Stimulated activated naive CD8-positive, alpha-beta T cell treated with anti-CD3 and anti-CD28 coated beads, Interleukin-15, Interleukin-2, amounts not matched to agents 100 ng/mL and 50 ng/mL, for 24 hours (primary cell): ENCODE results near the gene NMNAT3.

Experiments
- H3K27ac Mint-ChIP-seq: one replicate; pipeline ENCODE4 v1.8.0; 2021; ENCODE audit warnings: mild to moderate bottlenecking, mixed read lengths
- H3K27me3 Mint-ChIP-seq: one replicate; pipeline ENCODE4 v1.8.0; 2021; ENCODE audit warnings: mixed read lengths
- H3K36me3 Mint-ChIP-seq: one replicate; pipeline ENCODE4 v1.8.0; 2021; ENCODE audit warnings: low read depth, mixed read lengths
- H3K4me1 Mint-ChIP-seq: one replicate; pipeline ENCODE4 v1.8.0; 2021; ENCODE audit warnings: low read depth, mixed read lengths
- H3K4me3 Mint-ChIP-seq: one replicate; pipeline ENCODE4 v1.8.0; 2021; ENCODE audit warnings: mild to moderate bottlenecking, mixed read lengths
- H3K9me3 Mint-ChIP-seq: one replicate; pipeline ENCODE4 v1.8.0; 2021; ENCODE audit warnings: mixed read lengths

Gene NMNAT3

DNA sequence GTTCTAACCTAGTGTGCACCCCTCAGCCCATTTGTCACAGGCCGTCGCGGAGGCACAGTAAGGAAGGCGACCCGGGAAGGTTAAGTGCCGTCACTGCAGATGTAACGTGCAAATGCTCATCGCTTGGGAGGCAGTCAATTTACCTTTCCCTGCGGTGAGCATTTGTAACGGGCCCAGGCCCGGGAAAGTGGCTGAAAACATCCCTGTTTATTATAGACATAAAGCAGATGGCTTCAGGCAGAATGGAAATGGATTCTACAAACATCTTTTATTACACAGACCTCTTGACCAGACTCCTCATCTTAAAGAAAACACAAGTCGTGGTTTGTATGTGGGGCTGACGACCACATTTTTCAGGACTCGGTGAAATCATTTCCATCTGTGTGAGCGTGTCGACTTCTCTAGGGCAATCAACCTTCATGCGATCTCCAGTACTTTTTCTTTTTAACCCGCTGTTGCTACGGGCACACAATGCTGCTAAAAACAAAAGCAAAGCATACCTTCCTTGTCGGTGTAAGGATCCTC is 43.6 kb downstream of the NMNAT3 start:
- H3K27me3 Mint-ChIP-seq, result no peaks in the 10 kb centered on the region

DNA sequence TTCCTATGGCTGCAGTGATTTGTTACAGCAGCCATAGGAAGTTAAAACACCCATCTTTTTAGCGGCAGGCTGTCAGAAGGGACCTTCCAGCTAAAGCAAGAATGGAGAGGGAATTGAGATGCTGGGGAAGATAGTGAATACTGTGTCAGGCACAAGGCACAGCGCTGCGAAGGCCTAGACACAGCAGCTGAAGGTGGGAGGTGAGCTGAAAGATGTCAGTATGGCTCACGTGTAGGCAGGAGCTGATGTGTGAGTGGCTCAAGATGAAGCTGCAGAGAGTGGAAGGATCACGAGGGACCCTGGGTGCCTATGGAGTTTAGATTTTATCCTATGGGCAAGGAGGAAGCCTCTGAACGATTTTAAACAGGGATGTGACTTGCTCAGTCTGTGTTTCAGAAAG is 44.3 kb downstream of the NMNAT3 start:
- Mint-ChIP-seq H3K9me3 (no peaks in the 10 kb centered on the region), H3K27ac (no peak overlapping the region), H3K4me3 (no peak overlapping the region), H3K36me3 (peaks cover 8% of the 10 kb centered on the region), H3K4me1 (no peaks in the 10 kb centered on the region), H3K27me3 (no peaks in the 10 kb centered on the region)

More for the DNA sequence above, 43.6 kb downstream of the NMNAT3 start:
- Mint-ChIP-seq H3K9me3 (no peaks in the 10 kb centered on the region), H3K27ac (no peak overlapping the region), H3K4me3 (no peak overlapping the region), H3K36me3 (peaks cover 8% of the 10 kb centered on the region), H3K4me1 (no peaks in the 10 kb centered on the region)

DNA sequence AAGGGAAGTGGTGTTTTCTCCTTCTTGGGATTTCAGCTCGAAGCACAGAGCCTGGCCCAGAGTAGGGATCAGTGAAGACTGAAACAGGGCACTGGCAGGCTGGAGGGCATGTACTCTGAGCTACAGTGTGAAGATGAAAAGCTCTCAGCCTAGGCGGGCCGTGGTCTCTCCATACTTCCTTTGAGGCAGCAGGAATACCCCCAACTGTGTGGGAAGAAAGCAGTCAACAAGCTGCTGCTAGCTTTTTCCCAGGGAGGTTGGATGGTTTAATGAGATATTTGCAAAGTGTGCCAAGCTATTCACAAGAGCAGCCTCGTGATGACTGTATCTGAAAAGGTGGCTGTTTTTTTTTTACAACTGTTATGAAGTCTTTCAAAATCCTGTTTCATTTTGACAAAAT is 47.2 kb downstream of the NMNAT3 start:
- Mint-ChIP-seq H3K27ac (no peak overlapping the region), H3K4me3 (no peak overlapping the region), H3K27me3 (no peaks in the 10 kb centered on the region), H3K4me1 (no peaks in the 10 kb centered on the region), H3K36me3 (peaks cover 8% of the 10 kb centered on the region), H3K9me3 (no peaks in the 10 kb centered on the region)

DNA sequence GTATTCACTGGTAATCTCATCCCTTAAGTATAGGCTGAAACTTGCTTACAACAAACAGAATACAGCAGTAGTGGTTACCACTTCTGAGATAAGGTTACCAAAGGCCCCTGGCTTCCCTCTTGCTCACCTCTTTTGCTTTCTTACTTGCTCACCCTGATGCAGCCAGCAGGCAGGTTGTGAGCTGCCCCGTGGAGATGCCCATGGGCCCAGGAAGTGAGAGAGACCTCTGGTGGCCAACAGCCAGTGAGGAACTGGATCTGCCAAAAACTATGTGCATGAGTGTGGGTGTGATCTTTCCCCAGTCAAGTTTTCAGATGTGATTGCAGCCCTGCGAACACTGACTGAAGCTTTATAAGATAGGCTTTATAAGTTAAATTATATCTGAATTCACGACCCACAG is 48.7 kb downstream of the NMNAT3 start:
- Mint-ChIP-seq H3K9me3 (no peaks in the 10 kb centered on the region), H3K27ac (no peak overlapping the region), H3K4me1 (no peaks in the 10 kb centered on the region), H3K4me3 (no peak overlapping the region), H3K36me3 (peaks cover 2% of the 10 kb centered on the region), H3K27me3 (no peaks in the 10 kb centered on the region)

DNA sequence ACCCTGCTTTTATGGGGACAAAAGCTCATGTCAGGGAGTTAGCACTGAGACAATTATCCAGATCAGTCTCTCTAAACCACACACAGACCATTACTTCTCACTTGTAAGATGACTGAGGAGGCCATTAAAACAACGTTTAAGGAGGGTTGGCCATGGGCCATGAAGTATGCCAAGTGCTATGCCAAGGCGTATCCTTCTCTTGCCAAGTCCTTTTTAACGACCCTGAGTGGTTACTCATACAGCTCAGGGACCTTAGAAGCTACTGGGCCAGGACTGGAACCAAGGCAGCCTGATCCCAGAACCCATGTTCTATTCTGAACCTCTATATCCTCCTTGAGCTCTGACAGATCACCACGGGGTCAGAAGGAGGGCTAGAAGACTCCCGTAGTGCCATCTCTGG is 50.0 kb downstream of the NMNAT3 start:
- H3K27me3 Mint-ChIP-seq, result no peaks in the 10 kb centered on the region
- H3K9me3 Mint-ChIP-seq, result no peaks in the 10 kb centered on the region
- no peaks in the 10 kb centered on the region for H3K36me3 Mint-ChIP-seq
- H3K4me1 Mint-ChIP-seq, result no peaks in the 10 kb centered on the region
- no peak overlapping the region for H3K27ac Mint-ChIP-seq
- H3K4me3 Mint-ChIP-seq, result no peak overlapping the region

DNA sequence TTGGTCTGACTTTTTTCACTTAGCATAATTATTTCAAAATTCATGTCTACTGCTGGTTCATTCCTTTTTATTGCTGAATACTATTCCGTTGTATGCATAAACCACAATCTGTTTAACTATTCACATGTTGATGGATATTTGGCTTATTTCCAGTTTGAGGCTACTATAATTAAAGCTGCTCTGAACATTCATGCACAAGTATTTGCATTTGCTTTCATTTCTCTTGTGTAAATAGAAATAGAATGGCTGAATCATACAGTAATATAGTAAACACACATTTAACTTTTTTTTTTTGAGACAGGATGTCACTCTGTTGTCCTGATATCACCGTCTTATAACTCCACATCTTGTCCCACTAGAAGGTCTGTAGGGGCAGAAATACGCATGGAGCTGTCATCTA is 57.3 kb downstream of the NMNAT3 start:
- H3K36me3 Mint-ChIP-seq, result no peaks in the 10 kb centered on the region
- H3K4me1 Mint-ChIP-seq, result no peaks in the 10 kb centered on the region
- no peaks in the 10 kb centered on the region for H3K27me3 Mint-ChIP-seq
- H3K4me3 Mint-ChIP-seq, result no peak overlapping the region
- H3K9me3 Mint-ChIP-seq, result no peaks in the 10 kb centered on the region
- no peak overlapping the region for H3K27ac Mint-ChIP-seq

DNA sequence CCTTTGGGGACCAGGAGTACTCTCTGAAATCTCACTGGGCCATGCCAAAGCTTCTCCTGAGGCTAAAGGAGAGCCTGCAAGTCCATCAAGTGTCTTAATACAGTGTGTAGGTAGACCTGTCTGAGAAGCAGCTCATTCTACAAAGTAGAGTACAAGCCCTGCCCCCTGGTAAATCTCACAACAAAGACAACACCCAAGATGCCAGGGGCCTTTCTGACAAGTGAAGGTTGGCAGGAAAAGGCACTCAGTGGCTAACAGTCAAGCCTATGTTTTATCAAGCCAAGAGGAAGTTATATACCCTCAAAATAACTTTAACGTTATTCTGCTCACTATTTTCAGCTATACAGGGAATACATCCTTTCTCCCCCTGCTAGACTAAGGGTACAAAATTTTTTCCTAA is 58.3 kb downstream of the NMNAT3 start:
- H3K27ac Mint-ChIP-seq, result no peak overlapping the region
- H3K9me3 Mint-ChIP-seq, result no peaks in the 10 kb centered on the region
- no peaks in the 10 kb centered on the region for H3K27me3 Mint-ChIP-seq
- no peaks in the 10 kb centered on the region for H3K4me1 Mint-ChIP-seq
- H3K36me3 Mint-ChIP-seq, result no peaks in the 10 kb centered on the region
- H3K4me3 Mint-ChIP-seq, result no peak overlapping the region

DNA sequence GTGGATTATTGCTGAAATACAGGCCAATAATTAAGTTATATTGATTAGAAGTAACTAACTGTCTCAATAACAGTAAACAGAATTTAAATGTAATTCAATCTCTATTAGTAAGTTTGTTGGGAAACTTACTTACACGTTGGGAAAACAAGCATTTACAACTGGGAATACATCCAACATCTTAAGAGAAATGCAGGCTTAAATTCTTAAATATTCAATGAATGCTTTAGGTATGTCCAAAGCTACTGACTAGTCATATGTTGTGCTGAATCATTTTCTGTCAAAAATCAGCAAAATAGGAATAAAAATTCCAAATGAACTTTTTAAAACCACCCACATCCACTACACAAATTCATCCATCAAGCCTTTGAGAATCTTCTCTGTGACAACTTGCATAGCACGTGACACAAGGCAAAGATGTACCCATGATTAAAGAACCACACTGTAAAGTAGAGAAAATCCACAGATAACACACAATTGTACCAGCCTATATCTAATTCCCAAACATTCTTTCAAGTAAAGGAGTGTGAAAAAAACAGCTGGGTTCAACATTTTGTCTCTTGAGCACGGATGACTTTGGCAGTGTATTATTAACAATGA is 60.0 kb downstream of the NMNAT3 start:
- H3K27me3 Mint-ChIP-seq, result no peaks in the 10 kb centered on the region
- no peaks in the 10 kb centered on the region for H3K4me1 Mint-ChIP-seq
- no peak overlapping the region for H3K27ac Mint-ChIP-seq
- H3K4me3 Mint-ChIP-seq, result no peak overlapping the region
- H3K36me3 Mint-ChIP-seq, result no peaks in the 10 kb centered on the region
- H3K9me3 Mint-ChIP-seq, result no peaks in the 10 kb centered on the region

DNA sequence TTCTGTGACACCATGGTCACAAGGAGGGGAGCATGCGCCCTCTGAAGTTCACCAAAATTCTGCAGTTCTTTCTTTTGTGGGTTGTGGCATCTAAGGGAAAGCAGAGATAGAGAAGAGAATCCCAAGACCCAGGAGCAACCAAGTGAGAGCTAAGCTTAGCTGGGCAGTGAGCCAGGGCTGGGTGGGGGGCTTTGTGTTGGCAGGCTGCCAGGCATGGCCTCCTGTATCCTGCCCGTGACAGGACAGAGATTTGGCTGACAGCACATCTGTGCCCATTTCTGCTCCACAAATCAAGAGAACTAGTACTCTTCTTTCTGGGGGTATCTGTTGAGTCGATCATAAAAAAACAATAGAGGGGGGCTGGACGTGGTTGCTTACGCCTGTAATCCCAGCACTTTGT is 66.2 kb downstream of the NMNAT3 start:
- no peaks in the 10 kb centered on the region for H3K27me3 Mint-ChIP-seq
- no peak overlapping the region for H3K27ac Mint-ChIP-seq
- no peaks in the 10 kb centered on the region for H3K9me3 Mint-ChIP-seq
- H3K4me3 Mint-ChIP-seq, result no peak overlapping the region
- H3K4me1 Mint-ChIP-seq, result no peaks in the 10 kb centered on the region
- no peaks in the 10 kb centered on the region for H3K36me3 Mint-ChIP-seq

DNA sequence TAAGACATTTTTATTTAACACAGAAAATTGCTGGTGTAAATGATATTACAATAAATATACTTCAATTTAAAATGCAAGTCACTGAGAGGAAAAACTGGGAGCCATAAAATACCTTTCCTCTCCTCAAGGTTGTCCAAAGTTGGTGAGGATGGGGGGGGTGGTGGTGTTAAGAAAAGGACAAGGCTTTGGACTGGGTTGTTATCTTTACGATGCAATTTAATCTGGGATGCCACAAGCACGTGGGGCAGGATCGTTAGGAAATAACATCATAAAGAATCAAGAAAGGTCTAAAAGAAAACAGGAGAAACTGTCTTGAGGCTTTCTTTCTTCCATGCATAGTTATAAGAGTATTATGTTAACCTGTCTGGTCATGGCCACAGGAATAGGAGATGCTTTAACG is 66.9 kb downstream of the NMNAT3 start:
- H3K27me3 Mint-ChIP-seq, result no peaks in the 10 kb centered on the region
- H3K27ac Mint-ChIP-seq, result no peak overlapping the region
- H3K36me3 Mint-ChIP-seq, result no peaks in the 10 kb centered on the region
- no peaks in the 10 kb centered on the region for H3K4me1 Mint-ChIP-seq
- no peak overlapping the region for H3K4me3 Mint-ChIP-seq
- no peaks in the 10 kb centered on the region for H3K9me3 Mint-ChIP-seq

DNA sequence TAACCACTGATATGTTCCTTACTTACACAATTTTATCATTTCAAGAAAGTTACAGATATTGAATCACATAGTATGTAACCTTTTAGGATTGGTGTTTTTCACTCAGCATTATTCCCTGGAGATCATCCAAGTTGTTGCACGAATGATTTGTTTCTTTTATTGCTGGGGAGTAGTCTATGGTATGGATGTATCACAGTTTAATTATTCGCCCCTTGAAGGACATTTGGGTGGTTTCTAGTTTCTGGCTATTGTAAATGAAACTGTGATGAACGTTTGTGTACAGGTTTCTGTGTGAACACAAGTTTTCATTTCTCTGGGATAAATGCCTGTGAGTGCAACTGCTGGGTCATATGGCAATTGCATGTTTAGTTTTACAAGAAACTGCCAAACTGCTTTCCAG is 68.8 kb downstream of the NMNAT3 start:
- H3K4me3 Mint-ChIP-seq, result no peak overlapping the region
- no peaks in the 10 kb centered on the region for H3K9me3 Mint-ChIP-seq
- no peak overlapping the region for H3K27ac Mint-ChIP-seq

DNA sequence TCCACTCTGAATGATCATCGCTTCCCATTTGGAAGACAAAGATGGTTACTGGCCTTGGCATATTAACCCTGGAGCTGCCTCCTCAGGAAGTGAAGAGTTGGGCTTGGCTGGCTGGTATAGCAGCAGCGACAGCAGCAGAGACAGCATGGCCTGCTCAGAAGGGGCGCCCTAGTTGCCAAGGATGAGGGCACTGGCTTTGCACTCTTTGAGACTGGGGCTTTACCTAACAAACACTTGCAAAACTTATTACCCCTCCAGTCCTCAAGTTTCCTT is 69.7 kb downstream of the NMNAT3 start:
- Mint-ChIP-seq H3K36me3 (no peaks in the 10 kb centered on the region), H3K27ac (no peak overlapping the region), H3K4me3 (no peak overlapping the region), H3K4me1 (no peaks in the 10 kb centered on the region), H3K27me3 (no peaks in the 10 kb centered on the region), H3K9me3 (no peaks in the 10 kb centered on the region)

More for the DNA sequence above, 68.8 kb downstream of the NMNAT3 start:
- no peaks in the 10 kb centered on the region for H3K4me1 Mint-ChIP-seq
- H3K27me3 Mint-ChIP-seq, result no peaks in the 10 kb centered on the region
- no peaks in the 10 kb centered on the region for H3K36me3 Mint-ChIP-seq

DNA sequence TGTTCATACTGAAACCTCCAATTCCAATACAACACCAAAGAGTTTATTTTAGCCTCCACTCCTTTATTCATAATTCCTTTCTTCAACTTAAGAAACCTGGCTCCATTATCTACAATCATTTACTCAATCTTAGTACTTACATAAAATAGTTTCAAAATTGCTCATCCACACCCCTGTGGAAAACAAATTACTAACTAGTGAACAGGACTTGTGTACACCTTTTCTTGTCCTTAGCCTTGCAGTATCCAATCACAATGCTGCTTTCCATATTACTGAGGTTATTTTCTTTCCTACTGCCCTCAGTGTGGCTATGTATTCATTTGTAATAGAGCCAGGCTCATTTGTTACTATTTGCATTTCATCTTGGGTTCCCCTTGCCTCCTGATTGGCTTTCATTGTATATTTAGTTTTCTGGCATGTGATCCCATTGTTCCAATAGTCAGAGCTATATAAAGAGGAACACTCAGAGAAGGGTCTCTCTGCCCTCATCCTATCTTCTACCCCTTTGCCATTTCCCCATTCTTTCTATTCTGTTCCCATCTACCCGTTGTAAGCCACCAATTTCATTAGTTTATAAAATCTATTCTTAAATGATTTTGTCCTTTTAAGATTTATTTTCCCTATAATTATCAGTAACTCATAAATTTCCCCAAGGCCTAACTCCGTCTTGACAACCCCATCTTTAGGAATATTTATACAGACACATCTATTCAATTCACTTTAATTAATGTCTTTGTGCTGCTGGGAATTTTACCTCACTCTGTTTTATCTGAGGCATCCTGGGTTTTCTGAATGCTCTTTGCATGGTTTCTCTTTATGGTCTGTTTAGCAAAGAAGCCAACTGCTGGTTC is 70.3 kb downstream of the NMNAT3 start:
- no peaks in the 10 kb centered on the region for H3K36me3 Mint-ChIP-seq
- no peaks in the 10 kb centered on the region for H3K4me1 Mint-ChIP-seq
- H3K4me3 Mint-ChIP-seq, result no peak overlapping the region
- H3K27ac Mint-ChIP-seq, result no peak overlapping the region
- H3K9me3 Mint-ChIP-seq, result no peaks in the 10 kb centered on the region
- no peaks in the 10 kb centered on the region for H3K27me3 Mint-ChIP-seq

DNA sequence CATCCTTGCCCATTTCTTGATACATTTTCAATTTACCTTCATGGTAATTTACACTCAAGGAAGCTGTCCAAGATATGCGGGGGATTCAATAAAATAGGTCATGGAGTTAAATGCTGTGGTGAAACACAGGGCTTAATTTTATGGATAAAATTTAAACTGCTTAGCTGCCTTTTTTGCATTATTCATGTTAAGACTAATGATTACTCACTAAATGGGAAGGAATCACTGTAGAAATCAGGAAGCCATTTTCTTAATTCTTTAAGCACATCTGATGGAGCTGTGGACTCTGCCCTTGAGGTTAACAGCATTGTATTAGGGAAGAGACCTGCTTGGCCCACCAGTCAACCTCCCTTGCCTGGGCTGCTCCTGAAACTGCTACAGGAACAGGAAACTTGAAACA is 75.8 kb downstream of the NMNAT3 start:
- no peaks in the 10 kb centered on the region for H3K4me1 Mint-ChIP-seq
- H3K27me3 Mint-ChIP-seq, result no peaks in the 10 kb centered on the region
- H3K4me3 Mint-ChIP-seq, result no peak overlapping the region
- no peak overlapping the region for H3K27ac Mint-ChIP-seq
- no peaks in the 10 kb centered on the region for H3K9me3 Mint-ChIP-seq
- no peaks in the 10 kb centered on the region for H3K36me3 Mint-ChIP-seq

DNA sequence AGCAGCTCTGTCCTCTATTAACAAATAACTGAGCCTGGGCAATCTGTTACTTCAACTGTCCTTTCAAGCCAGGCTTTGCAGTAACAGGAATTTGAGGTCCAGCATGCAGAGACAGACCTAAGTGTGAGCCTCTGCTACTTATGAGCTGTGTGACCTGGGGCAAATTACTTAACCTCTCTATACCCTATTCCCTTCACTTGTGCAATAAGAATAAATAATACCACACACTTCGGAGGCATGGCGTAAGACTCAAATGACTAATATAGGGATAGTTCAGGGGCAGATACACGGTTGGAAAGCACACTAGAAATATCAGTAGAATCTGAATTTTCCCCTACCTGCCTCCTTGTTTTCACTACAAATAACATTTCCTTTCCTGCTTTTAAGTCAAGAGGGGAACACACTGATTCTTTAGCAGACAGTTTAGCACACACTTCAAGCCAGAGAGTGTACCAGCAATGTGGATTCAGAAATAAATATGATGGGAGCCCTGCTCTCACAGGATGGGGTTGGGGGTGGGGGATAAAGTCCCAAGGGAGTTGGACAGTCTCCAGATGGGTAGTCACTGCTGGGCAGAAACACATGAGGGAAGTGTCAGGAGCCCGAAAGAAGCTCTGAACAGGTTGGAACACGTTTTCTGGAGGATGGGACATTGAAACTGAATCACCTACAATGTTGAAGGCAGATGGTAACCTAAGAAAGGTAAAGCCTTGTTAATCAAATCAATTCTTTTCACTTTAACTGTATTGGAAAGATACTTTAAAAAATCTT is 76.4 kb downstream of the NMNAT3 start:
- Mint-ChIP-seq H3K27ac (no peak overlapping the region), H3K27me3 (no peaks in the 10 kb centered on the region), H3K9me3 (no peaks in the 10 kb centered on the region), H3K4me3 (no peak overlapping the region), H3K36me3 (no peaks in the 10 kb centered on the region), H3K4me1 (no peaks in the 10 kb centered on the region)
